ENCODE results near the gene CAMKK1. TPM values are rescaled to one million over a fixed set of nuclear protein-coding genes. Genes with fewer than 3 reads are reported as not detected.
A peak's percentile ranks its signal among the peaks of the same experiment; 100 is the strongest.

The CAMKK1 gene
- total and polyA plus RNA-seq, 9 of the 15 experiments (the other 6 are each of a cell fraction or from before 2014, with no cell fraction given): 0.34 to 7.5 (median 4.9) TPM

- no peak for TF ChIP-seq PRDM10 (IDR thresholded peaks at IDR 0.05; ENCODE audit: partially characterized antibody)
- no peak for TF ChIP-seq CTCF (IDR thresholded peaks at IDR 0.05 in 2 of 3, conservative IDR thresholded peaks at IDR 0.05 in 1 of 3; ENCODE audit: insufficient read depth in 2 of 3, low read depth in 1 of 3, low read length in 3 of 3)
- TF ChIP-seq CEBPZ (IDR thresholded peaks at IDR 0.05; ENCODE audit: borderline replicate concordance, low read depth, low read length): no peak
- no peak for TF ChIP-seq RFX7 (CRISPR knock-in tag; IDR thresholded peaks at IDR 0.05)
- no peak for TF ChIP-seq BCL6 (CRISPR knock-in tag; IDR thresholded peaks at IDR 0.05)
- no peak for TF ChIP-seq NFATC3 (IDR thresholded peaks at IDR 0.05)
- 0 out of 4 replicates have a peak, but pooled peaks of 1 of the 2 experiments have one; percentile 11 for TF ChIP-seq SIN3A (IDR thresholded peaks at IDR 0.05; ENCODE audit: borderline replicate concordance in 2 of 2, control insufficient read depth in 1 of 2, low read depth in 2 of 2, low read length in 2 of 2)
- TF ChIP-seq ZNF583 (CRISPR knock-in tag; IDR thresholded peaks at IDR 0.05): no peak
- no peak; the same call in 1 of the 2 replicates for TF ChIP-seq MTA3 (IDR thresholded peaks at IDR 0.05; ENCODE audit: borderline replicate concordance)
- TF ChIP-seq ZBTB1 (CRISPR knock-in tag; IDR thresholded peaks at IDR 0.05; ENCODE audit: borderline replicate concordance, low read depth): no peak
- TF ChIP-seq ESRRA (IDR thresholded peaks at IDR 0.05; ENCODE audit: borderline replicate concordance, low read depth): 0 out of 2 replicates have a peak, but pooled peaks have one; percentile 57
- TF ChIP-seq TCF7L2 (IDR thresholded peaks at IDR 0.05; ENCODE audit: low read depth, low read length): no peak
- no peak for TF ChIP-seq HES1 (IDR thresholded peaks at IDR 0.05; ENCODE audit: low read depth)
- no peak for TF ChIP-seq ID3 (CRISPR knock-in tag; IDR thresholded peaks at IDR 0.05)
- no peak for TF ChIP-seq ID3 (tag; IDR thresholded peaks at IDR 0.05)
Measured at GRCh38 chr17:3893003-3893719, at the start of gene CAMKK1 (continued).
